Suppressor macrophage treated with lipopolysaccharide for 4 hours (primary cell): ENCODE results near the gene DNAI1.
"Not testable (repeated sequence)": the region's sequence is repeated elsewhere in the genome, so short reads cannot be mapped to it uniquely, and the experiment has no call there.

ENCODE experiments used
- DNase-seq: peaks from one replicate; pipeline ENCODE4 v3.0.0-alpha.2; 2020

The DNAI1 gene

DNA sequence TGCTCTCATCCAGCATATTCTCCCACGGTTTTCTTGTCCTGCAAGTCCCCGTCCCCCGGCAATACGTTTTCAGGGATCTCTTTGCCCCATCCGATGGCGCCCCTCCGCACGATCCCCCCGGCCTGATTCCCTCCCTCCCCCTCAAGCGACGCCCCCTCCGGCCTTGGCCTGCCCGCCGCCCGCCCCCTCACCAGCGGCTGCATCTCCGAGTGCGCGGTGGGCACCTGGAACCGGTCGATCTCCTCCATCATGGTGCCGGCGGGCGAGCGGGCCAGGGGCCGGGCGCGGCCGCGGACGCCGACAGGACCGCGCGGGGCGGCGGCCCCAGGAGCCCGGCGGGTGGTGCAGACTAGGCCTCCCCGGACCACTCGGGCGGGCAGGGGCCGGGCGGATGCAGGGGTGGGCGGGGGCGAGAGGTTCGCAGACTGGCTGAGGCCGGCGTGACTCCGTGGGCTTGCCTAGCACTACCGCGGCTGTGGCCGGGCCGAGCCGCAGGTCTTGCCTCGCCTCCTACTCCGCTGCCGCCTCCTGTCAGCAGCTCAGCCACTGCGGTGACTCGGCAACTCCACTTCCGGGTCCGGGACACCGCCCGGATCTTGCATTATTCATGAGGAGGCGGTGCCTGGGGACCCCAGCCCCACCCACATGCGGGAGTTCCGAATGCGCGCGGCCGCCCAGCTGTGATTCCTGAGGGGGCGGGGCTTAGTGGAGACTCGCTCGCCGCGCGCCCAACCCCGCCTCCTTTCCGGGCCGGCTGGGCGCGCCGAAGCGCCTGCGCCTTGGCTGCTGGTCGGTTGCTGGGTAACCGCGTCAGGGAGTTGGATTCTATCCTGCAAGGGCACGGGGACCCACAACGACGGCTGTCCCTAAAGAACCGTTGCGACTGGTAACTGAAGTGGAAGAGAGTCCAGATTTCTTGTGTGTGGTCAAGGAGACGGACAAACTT, at the start of gene DNAI1, which contains the start of gene FAM219A:
Gene DNAI1 (plus strand): TSS at position 793 of the 946 bp plus-strand sequence. CDS start 201 bp downstream, outside the sequence.
Gene FAM219A (minus strand): TSS at position 558 of the 946 bp plus-strand sequence. CDS start 307 bp downstream, at position 251.
- DNase-seq, result peak; percentile 99

DNA sequence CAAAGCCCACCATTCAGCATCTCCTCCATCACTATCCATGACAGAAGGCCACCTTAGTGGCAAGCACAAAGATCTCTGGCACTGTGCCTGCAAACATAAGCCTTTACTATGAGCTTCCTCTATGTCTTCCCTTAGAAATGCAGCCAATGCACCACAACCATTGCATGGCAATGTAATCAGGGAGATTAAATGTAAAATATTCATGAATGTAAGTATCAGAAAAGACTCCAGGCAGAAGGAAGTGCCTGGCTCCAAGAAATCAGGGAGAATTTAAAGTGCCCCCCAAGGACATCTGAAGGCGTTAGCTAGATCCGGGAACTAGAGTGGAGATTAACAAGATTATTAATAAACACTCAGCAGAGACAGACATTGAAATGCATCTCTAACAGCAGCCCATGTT, 49.5 kb upstream of the DNAI1 start:
- DNase-seq, result no peak

DNA sequence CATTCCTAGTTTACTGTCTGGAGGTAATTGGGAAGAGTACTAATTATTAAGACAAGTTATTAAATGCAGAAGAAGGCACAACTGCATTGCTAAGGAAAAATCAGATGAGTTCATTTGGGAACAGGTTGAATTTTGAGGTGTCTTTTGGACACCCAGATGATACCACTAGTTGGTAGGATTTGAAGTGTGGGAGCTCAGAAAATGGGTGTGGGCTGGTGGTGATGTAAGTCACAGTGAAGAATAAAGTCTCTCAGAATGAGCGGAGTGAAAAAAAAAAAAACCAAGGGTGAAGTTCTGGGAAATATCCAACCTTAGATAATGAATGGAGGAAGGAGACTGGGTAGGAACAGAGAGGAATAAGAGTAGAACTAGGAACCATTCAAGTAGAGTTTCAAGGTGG, 46.3 kb upstream of the DNAI1 start:
- no peak for DNase-seq

DNA sequence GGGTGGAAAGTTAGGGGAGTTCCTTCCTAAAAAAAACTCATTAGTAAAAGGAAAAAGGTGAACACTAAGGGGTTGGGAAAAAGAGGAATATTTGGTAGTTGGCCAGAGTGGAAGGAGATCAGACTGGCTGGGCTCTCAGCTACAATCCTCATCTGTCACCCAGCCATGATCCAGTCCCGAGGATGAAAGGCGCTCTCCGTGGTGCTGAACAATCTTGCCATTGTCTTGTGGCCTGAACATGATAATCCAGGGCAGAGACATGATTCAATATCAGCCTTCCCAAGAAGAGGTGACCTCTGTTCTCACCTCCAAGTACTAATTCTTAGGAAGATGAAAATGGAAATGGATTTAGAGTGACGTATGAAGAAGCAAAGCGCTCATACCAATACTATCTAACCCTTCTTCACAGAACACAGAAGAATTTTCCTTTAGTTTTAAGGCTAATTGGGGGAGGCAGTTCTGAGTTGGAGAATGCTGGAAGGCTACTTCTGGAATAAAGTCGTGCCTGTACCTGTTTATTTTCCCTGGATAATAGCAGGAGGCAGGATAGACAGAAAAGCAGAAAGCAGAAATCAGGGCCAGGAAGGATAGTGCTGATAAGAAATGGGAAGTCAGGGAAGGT, 45.3 kb upstream of the DNAI1 start:
- peak; percentile 34 for DNase-seq

DNA sequence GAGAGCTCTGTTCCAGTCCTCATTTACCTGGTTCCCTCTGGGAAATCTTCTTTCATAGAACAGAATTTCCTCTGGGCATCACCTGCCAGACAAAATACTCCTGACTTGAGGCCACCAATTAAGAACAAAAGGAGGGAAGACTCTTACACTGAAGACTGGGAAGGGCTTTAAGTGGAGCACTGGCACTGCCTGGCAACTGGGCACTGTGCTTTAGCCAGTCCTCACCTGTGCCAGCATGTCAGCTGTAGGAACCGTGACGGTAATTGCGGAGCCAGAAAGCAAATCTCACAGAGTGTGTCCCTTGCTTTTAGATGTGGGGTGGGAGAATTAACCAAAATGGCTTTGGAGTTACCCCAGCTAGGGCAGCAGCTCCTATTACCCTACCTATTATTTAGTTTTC, 40.9 kb upstream of the DNAI1 start:
- no peak for DNase-seq

DNA sequence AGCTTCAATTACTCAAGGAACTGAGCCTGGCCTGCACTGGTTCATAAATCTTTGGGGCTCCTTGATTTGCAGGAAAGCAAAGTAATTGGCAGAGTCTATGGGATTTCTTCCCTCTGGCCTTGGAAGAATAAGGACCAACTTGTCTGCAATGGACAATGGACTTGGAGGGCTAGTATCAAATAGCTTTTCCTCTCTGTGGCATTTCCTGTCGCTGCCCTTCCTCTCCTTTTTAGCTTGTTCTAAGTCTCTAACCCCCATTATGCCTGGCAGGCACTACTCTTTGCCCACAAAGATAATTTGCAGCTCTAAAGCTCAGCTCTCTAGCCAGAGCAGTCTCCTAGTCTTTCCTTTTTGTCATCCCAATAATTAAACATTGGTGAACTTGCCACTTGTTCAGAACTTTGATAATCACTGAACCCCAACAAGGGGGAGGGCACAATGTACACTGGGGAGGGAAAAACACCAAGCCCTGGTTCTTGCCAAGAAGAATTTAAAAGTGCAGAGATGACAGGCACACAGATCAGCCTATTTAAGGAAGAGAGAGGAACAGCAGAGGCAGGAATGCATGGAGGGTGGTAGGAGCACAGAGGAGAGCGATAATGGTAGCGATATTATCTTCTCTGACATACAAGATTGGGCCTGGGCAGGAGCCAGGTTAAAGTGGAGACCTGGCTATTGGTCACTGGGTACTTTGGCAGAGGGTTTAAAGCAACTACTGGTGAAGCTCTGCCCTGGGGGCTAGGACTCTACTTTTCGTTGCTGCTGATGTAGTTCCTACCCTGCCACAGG, 38.7 kb upstream of the DNAI1 start:
- no peak for DNase-seq

DNA sequence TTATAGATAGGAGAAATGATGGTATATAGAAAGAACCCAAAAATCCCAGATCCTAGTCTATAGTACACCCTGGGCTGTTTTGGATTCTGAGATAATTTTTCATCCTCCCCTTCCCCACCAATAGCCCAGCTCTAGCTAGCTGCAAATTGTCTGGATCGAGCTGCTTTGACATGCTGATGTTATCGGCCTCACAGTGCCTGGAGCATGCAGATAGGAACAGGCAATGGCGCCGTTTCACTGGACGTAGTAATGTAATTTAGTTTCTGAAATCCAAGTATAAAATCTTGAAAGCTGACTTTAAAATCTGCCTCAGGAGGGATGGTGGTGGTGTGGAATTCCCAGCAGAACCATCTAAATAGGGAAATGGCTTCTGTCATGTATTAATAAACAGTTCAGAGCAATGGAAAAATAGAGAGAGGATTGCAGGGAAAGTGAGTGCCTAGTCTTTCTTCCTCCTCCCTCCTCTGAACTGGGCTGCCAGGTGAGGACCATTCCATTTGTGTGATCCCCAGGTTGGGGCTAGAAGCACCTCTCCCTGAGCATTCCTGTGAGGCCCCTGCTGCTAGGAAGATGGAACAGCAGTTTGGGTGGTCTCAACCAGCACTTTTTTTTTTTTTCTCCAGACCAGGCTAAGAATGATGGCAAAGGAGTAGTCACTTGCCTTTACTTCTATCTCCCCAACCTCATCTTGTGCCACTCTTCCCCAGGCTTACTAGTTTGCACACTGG, 32.1 kb upstream of the DNAI1 start:
- DNase-seq, result no peak

DNA sequence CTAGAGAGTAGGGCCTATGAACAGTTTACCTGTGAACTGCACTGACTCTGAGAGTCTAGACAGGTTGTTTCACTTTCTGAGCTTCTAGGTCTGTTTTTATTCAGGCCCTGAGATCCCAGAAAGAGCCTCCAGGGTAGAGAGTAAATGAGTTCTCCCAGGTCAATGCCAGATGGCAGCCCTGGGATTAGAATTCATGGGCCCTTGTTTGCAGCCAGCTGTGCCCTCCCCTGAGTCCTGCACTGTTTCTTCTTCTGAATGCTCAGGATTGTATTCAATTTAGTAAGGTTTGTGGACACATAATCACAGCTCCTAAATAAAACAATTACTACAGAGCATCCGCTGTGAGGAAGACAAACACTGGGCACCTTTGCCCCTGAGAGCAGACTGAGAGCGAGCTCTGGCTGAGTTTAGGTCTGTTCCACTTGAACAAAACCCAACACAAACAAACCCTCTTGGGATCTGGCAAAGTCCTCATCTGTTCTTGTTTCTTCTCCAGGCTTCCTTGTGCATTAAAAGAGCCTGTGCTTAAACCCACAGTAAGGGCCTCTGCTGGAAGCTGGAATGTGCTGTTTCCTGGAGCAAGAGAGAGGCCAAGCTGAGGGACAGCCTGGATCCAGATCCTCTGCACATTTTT, 30.2 kb upstream of the DNAI1 start:
- DNase-seq, result no peak

DNA sequence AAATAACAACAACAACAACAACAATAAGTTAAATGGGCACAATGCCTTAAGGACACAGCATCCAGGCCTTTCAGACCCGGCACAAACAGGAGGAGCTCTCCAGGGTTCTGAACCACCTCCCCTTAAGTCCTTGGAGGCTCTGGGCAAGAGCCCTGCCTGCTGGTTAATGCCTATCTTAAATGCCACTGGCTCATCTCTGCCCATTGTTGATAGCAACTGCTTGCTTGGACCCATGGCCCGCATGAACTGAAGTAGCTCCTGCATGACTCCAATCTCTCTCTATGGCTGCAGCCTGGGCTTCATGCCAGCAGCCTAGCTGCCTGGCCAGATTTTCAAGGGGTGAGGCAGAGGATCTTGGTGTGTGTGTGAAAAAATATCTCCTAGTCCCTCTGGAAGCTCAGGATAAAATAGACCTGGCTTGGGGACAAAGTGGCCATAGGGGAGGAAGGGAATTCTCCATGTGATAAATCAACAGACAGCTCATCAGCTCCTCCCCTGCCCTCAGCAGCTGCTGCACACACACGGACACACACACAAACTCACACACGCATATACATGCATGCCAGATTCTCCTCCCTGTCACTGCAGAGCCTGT, 27.7 kb upstream of the DNAI1 start:
- DNase-seq, result peak; percentile 17

DNA sequence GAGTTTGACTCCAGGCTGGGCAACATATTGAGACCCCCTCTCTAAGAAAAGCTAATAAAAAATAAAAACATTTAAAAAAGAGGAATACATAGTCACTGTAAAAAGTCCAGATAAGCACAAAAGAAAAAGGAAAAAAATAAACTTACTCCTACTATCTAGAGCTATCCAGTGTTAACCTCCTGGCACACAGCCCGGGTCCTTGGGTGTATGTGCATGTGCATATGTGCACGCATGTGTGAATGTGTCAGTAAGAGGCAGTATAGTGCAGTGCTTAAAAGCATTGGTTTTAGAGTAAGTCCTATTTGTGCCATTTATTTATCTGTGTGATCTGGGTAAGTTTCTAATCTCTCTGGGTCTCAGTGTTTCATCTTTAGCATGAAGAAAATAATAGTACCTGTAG, 26.9 kb upstream of the DNAI1 start:
- no peak for DNase-seq

DNA sequence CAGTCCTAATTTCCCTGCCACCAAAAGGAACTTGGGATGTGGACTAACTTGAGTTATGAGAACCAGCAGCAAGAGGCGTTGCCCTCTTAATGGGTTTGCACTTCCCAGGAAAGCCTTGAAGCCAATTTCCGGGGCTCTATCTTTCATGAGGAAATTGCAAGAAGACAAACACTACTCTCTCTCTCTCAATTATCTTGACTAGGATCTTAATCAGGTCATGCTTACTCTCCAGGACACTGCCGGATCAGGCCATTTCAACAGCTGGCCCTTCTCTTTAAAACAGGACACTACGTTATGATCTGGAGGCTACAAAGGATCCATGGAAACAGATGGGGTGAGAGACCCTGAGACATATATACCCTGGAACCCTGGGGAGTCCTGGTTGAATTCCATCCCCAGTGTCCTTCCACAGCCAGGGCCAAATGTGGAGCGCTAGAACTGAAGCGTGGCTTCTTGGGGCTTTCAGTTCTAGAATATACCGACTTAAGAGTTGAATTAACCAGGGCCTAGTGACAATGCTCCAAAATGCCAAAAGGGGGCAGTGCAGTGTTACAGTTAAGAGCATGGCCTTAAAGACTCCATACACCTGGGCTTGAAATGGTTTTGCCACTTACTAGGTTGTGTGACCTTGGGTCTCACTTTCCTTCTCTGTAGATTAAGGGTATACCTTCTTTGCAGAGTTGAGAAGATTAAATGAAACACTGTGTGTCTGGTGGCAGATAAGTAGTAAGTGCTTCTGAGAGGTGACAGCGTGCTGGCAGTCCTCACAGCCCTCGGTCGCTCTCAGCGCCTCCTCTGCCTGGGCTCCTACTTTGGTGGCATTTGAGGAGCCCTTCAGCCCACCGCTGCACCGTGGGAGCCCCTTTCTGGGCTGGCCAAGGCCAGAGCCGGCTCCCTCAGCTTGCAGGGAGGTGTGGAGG, 21.3 kb upstream of the DNAI1 start:
- peak; percentile 77 for DNase-seq

DNA sequence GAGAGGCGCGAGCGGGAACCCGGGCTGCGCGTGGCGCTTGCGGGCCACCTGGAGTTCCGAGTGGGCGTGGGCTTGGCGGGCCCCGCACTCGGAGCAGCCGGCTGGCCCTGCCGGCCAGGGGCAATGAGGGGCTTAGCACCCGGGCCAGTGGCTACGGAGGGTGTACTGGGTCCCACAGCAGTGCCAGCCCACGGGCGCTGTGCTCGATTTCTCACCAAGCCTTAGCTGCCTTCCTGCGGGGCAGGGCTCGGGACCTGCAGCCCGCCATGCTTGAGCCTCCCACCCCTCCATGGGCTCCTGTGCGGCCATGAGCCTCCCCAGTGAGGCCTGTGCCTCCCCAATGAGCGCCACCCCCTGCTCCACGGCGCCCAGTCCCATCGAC, 20.7 kb upstream of the DNAI1 start:
- DNase-seq, result not testable (repeated sequence)

DNA sequence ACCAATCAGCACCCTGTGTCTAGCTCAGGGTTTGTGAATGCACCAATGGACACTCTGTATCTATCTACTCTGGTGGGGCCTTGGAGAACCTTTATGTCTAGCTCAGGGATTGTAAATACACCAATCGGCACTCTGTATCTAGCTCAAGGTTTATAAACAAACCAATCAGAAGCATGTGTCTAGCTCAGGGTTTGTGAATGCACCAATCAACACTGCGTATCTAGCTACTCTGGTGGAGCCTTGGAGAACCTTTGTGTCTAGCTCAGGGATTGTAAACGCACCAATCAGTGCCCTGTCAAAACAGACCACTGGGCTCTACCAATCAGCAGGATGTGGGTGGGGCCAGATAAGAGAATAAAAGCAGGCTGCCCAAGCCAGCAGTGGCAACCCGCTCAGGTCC, 20.1 kb upstream of the DNAI1 start:
- DNase-seq, result not testable (repeated sequence)

DNA sequence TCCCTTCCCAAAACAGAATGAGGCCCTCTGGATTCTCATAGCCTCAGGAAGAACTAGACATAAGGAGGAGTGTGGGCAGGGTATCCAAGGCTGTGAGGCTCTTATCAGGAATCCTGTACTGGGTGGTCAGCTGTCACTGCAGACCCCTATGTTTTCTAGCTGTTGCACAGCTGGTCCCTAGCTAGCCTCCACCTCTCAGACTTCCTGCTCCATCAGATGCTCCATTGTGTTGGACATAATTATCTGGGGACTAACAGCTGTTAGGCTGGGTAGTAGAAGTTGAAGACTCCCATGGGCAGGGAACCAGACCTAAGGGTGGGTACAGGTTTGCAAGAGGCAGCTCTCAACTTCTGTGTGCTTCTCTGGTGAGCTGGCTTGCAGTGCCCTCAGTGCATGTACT, 18.6 kb upstream of the DNAI1 start:
- no peak for DNase-seq

DNA sequence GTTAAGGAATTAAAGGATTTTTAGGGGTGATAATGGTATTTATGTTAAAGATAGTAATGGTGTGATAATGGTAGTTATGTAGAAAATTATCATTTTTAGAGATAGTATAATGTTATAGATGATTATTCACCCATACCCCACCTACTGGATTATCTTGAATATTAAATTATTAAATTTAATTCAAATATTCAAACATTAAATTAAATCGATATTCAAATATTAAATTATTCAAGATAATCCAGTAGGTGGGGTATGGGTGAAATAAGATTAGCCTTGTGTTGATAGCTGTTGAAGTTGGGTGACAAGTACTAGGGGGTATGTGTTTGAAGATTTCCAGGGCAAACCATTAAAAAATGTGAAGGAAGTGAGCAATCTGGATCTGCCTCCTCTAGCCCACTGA, 15.8 kb upstream of the DNAI1 start:
- DNase-seq, result no peak

DNA sequence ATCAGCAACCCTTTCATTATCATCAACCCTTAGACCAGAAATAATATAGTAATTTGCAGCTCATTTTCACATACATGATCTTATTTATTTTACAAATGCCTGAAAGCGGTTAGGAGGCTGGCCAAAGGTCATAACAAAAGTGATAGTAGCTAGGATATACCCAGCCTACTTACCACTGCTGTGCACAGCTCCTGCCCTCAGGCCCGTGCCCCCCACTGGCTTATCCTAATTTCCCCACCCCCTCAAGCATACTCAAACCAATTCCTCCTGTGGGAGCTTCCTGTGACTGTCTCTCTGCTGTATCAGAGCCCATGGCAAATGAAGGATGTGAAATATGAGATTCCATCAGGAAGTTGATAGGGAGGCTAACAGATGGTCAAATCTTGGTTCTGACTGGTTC, 15.1 kb upstream of the DNAI1 start:
- no peak for DNase-seq

DNA sequence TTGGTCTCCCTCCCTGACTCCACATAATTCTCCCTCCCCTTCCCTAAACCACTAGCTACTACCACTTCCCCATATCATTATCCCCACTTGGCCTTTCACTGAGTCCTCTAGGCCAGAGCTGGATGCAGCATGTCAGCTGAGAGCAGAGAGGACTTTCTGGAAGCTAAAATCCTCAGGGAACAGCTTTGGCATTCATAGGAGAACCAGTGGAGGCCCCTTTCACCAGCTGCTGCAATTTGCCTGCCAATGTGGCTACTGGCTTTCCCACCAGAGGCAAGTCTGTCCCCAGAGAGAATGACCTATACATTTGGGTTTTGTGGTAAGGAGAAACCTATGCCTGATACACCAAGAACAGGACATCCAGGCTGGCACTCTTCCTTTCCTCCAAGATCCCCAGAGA, 14.6 kb upstream of the DNAI1 start:
- peak; percentile 8 for DNase-seq

DNA sequence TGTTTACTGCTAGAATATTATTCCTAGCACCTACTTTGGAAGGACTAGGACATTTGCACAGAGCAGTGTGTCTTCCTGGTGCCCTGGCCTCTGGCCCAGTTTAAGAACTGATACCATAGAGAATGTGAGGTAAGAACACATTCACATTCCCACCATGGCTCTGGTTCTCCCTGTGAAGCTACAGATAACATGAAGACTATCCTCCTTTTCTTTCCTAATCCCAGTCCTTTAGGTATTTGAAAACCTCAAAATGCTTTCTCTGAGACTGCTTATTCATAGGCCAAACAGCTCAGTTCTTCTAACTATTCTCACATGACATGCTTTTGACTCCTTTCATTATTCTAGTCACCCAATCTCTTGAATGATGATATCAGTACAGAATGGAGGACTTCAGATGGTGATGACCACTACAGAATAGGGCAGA, 12.1 kb upstream of the DNAI1 start:
- no peak for DNase-seq

DNA sequence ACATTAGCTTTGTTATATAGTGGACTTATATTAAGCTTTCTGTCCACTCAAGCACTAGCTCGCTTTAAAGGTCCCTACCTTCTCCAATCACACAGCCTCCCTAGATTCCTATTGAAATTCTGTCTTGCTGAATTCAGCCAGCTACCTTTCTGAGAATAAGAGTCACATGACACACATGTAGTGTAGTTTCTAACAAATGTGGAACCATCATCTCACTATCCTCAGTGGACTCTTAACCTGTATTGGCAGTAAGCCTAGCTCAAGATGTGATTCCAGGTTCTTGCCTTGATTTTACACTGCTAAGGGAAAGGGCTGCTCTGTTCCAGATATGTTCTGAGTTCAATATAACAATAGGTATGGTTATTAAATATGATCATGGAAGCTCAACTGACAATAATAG, 11.7 kb upstream of the DNAI1 start:
- no peak for DNase-seq

DNA sequence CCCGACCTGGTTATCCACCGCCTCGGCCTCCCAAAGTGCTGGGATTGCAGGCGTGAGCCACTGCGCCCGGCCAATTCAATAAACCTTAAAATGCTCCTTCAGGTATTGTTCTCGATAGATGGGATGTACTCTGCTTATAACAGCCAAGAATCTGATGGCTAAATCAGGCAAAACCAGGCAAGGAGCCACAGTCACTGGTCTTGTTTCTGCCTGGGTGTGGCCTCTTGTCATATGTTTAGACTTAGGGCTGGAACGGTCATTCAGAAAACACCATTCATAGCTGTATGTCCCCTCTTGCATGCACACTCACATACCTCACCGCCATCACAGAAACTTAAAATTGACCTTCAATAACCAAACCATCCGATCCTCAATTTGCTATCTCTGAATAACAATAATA, 8.0 kb upstream of the DNAI1 start:
- DNase-seq, result no peak

DNA sequence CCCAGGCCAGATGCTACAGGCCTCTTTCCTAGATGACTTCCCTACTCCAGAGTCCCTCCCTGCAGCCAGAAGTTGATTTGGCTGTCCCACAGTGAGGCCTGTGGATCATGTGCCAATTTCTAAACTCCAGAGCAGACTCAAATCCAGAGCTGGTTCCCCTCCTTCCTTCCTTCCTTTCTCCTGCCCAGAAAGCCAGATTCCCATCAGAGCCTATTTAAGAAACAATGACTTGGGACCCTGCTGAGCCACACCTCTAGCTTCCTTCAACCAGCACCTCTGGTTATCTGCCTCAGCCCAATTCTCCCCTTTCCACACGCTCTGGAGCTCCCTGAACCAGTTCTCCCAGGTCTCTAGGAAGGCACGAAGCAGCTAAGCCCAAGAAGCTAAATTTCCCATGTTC, 7.5 kb upstream of the DNAI1 start:
- DNase-seq, result no peak
